SHP77 (cell line): ENCODE data around the gene AGAP6.
"Not testable (repeated sequence)": the region's sequence is repeated elsewhere in the genome, so short reads cannot be mapped to it uniquely, and the experiment has no call there.

ENCODE experiments used
- DNase-seq, 2 experiments: peaks; one replicate each; lab custom pipeline; 2025; lab: John Stamatoyannopoulos, UW

The AGAP6 gene

DNA sequence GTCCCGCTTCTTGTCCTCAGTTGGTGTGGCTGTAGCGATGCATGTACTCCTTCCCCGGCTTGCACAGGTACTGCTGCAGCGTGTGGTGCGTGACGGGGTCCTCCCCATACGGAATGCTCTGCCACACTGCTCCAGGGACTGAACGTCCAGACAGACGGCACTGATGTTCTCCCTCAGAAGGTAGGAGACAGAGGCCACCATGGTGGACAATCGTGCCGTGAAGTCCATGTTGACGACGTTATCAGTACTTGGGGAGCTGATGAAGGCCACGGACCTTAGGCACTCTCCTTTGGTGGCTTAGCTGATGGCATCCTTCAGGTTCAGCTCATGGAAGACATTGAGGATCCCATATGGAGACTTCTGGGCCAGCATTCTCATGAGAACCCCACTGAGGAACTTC is 37.4 kb downstream of the AGAP6 start:
- no peak for DNase-seq

DNA sequence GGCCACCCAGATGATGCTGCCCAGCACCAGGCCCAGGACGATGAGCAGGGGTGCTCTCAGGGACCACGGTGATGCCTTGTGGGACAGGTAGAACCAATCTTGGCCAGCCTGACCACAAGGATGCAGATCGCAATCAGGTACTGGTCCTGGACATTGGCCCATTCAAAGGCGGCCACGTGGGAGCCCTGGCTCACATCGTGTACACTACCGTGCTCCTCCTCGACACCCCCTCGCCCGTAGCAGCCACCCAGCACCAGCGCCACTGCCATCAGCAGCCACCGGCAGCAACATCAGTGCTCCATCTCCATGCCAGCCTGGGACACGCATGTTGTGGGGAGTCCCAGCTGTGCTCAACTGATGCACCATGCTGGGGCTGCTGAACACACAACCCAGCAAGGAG is 39.0 kb downstream of the AGAP6 start:
- no peak for DNase-seq

DNA sequence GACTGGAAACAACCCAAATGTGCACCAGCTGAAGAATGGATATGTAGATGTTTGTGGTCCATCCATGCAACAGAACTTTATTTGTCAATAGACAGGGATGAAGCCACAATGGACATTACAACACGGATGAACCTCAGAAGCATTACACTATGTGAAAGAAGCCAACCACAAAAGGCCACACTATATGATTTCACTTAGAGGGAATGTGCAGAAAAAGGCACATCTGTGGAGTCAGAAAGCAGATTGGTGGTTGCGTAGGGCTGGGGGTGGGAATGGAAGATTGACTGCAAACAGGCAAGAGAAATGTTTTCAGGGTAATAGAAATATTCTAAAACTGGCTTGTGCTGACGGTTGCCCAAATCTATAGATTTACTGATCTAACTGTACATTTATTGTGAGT is 45.3 kb downstream of the AGAP6 start:
- DNase-seq: no peak

DNA sequence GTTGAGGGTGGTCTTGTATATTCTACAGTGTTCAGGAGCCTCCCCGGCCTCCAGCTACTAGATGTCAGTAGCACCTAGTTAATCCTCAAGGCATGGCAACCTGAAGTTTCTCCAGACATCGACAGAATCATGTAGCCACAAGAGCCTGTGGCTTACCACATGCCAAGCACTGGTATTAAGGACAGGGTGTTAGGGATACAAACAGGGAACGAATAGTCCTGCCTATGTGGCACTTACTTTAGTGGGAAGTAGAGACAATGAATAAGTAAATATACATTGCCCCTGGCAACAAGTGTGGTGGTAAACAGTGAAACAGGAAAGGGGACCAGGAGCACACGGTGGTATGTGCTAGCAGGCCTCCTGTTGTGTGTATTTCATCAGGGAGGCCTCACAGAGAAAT is 47.1 kb downstream of the AGAP6 start:
- not testable (repeated sequence) for DNase-seq

DNA sequence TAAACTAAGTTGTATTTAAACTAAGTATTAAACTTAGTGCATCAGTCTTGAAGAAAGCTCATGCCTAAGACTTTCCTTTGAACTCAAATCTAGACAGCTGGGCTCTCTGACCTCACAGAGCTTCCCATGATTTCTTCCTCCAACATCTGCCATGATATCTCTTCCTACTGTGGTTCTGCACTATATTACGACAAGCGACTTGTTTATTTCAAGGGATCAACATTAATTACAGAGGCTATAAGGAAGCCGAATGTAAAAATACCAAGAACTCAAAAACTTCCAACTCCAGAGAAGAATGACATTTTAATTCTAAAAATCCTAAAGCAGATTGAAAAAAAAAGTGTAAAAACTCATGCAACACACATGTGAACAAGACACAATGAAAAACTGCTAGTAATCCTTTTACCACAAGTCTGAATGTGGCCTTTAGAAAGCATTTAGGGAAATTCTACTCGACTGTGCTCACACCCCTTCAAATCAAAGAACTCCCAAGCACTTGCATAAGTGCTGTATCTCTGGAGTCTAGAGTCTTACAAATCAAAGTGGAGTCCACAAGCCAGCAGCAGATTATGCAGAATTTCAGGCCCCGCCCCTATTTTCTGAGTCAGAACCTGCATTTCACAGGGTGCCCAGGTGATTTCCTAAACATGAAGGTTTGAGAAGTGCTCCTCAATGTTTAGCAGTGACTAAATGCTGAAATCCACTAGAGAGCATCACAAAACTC is 56.9 kb downstream of the AGAP6 start:
- DNase-seq: no peak

DNA sequence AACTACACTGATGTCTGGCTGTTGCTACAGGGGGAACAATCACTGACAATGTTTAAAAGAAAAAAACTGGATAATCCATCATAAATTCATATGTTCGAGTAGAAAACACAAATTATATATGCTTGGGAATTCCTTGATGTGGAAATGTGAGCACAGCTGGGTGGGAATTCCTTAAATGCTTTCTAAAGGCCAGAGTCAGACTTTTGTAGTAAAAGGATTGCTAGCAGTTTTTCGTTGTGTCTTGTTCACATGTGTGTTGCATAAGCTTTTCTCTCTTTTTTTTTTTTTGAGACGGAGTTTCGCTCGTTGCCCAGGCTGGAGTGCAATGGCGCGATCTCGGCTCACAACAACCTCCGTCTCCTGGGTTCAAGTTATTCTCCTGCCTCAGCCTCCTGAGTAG is 58.3 kb downstream of the AGAP6 start:
- not testable (repeated sequence) for DNase-seq

DNA sequence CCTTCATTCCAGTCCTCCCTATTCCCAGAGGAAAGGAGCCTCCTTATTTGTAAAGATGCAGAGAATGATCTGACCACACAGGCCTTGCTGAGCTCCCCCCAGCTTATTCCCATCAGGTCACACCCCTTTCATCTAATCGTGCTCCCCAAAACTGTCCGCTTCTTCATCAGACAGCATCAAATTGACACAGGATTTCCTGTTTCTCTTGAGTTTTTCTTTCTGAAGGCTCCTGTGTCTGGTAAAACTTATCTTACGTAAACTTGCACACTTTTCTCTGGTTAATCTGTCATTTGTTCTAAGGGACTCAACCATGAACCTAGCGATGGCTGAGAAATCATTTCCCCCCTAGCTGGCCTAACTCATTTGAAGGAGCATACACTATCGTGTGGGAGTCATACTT is 59.4 kb downstream of the AGAP6 start:
- DNase-seq: not testable (repeated sequence)

DNA sequence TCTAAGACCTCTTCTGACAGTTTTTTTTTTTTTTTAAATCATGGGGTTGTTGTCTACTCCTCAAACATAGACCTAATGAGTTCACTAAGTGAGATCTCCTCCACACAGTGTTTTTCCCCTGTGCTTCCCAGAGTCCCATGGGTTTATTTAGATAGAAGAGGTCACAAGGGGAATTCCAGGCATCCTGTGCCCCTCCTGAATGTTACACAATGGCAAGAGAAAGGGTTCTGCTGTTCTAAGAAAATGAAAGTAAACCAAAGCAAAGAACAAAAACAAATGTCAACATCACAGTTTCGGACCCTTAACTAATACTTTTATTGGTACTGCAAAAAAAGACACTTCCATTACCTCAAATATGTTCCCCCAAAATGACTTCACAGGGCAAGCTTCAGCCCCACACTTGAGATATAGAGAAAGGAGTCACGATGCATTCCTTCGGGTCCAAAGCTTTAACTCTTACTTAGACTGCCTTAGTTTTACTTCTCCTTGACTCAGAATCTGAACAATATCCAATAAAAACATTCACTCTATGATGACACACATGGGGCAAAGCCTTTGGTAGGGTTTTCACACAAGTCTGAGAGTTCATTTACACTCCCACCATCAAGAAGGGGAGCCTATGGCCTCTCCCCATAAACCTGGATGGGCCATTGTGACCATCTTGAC is 63.9 kb downstream of the AGAP6 start:
- DNase-seq: not testable (repeated sequence)

DNA sequence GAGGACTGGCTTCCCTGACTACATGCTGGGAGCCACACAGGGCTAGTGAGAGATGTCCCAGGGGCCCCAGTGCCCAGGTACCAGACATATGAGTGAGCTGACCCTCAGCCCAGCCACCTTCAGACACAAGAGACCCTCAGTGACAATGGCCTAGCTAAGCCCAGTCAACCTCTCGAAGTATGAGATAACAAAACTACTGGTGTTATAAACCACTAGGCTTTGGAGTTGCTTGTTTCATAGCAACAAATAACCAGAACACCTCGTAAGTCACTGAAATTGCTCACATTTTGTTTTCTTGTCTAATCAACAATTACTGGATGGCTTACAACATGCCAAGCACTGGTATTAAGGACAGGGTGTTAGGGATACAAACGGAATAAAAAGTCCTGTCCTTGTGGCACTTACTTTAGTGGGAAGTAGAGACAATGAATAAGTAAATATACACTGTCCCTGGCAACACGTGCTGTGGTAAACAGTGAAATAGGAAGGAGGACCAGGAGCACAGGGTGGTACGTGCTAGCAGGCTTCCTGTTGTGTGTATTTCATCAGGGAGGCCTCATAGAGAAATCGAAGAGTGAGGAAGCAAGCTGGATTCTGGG is 64.7 kb downstream of the AGAP6 start:
- not testable (repeated sequence) for DNase-seq

DNA sequence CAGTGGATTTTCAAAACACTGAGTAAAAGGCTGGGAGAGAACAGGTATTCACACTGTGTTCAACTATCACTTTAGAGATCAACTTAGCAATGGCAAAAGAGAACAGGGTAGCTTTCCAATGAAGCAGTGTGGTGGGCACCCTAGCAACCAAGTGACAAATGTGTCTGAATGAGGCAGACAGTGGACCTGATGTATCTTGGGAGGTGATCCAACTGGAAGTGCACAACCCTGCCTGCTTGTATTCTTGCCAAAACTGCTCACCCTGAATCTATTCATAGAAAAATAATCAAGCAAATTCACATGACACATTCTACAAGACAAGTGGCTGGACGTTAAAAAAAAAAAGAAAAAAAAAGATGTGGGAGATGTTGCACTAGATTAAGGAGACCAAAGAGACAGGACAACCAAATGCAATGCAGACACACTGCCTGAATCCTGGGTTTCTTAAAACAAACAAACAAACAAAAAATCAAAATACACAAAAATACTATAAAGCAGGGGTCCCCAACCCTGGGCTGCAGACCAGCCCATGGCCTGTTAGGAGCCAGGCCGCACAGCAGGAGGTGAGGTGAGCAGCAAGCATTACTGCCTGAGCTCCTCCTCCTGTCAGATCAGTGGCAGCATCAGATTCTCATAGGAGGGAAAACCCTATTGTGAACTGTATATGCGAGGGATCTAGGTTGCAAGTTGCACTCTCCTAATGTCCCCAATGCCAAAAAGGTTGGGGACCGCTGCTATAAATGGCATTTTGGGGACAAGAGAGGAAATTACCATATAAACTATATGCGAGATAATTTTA is 67.5 kb downstream of the AGAP6 start:
- not testable (repeated sequence) for DNase-seq

DNA sequence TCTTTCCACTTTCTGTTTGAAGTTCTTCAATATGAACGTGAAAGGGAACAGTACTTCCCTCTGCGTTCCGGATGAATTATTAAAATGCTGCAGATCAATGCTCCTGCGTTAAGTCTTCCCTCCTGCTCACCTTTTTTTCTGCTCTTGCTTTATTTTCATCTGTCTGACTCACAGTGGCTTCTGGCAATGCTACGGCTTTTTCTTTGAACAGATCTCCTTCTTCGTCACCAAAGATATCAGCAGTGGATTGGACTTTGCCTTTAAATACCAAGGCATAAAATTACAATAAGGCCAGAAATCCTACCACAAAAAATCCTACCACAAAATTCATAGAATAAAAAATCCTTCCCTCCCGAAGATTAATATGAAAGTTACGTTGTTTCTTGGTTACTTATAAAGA is 68.4 kb downstream of the AGAP6 start:
- DNase-seq: not testable (repeated sequence)

DNA sequence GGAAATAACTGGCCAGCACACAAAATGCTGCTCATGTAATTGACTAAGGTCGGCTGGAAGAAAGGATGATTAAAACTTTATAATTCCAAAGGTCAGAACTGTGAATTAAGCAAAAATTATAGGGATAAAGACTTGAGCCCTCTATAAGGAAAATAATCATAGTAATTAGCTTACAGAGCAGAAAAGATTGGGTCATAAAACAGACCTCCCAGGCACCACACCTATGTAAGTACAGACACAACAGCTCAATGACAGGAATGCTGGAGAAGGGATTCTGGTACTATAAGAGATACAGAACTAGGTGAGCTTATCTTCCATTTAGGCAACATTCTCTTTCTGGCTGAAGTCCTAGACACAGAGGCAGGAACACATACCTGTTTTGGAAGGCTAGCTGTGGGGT is 70.5 kb downstream of the AGAP6 start:
- DNase-seq: not testable (repeated sequence)

DNA sequence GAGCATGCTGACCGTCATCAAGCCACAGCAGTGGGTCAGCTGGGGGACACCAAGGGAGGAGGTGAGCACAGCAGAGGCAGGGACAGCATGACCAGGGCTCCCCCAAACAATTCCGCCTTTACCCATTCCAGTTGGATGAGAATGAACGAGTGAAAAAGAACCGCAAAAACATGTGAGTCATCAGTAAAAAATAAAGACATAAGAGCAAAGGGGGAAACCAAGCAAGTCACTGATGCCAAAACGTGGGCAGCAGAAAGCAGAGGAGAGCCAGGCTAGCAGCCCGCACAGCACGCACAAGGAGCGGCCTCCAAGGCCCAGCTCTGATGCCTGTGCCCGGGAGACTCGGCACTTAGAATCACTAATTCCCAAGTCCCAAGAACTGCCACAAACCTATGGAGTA is 71.7 kb downstream of the AGAP6 start:
- not testable (repeated sequence) for DNase-seq
